HG03108 (cell line): Measurements from ENCODE around the gene MLPH.

Experiments
- ATAC-seq: cut with Tn5 transposase; IDR thresholded peaks from one replicate; pipeline ENCODE4 v1.9.1; 2021; ENCODE audit warnings: moderate library complexity; ENCODE audit not compliant: unreplicated experiment

The MLPH gene, protein sequence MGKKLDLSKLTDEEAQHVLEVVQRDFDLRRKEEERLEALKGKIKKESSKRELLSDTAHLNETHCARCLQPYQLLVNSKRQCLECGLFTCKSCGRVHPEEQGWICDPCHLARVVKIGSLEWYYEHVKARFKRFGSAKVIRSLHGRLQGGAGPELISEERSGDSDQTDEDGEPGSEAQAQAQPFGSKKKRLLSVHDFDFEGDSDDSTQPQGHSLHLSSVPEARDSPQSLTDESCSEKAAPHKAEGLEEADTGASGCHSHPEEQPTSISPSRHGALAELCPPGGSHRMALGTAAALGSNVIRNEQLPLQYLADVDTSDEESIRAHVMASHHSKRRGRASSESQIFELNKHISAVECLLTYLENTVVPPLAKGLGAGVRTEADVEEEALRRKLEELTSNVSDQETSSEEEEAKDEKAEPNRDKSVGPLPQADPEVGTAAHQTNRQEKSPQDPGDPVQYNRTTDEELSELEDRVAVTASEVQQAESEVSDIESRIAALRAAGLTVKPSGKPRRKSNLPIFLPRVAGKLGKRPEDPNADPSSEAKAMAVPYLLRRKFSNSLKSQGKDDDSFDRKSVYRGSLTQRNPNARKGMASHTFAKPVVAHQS

DNA sequence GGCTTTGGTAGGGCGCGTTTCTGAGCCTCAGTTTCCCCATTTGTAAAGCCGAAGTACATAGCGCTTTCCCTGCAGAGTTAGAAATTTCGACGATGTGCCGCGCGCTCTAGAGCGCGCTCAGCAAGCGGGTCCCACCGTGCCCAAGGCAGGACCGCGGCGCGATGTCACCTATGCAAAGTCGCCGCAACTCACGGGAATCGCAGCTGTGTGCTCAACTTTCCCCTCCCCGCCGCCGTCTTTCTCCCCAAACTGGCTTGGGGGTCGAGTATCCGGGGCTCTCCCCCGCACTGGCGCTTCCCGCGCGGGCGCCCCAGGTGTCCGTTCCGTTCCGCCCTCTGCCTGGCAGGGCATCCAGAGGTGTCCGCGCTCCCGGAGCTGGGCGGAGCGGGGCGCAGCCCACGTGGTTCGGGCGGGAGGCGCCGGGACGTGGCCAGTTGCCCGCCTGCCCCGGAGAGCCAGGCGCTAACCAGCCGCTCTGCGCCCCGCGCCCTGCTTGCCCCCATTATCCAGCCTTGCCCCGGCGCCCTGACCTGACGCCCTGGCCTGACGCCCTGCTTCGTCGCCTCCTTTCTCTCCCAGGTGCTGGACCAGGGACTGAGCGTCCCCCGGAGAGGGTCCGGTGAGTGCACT, at the start of gene MLPH:
Gene MLPH (plus strand): TSS at position 433 of the 630 bp plus-strand sequence. CDS start 6,176 bp downstream, outside the sequence.
- no peak for ATAC-seq

DNA sequence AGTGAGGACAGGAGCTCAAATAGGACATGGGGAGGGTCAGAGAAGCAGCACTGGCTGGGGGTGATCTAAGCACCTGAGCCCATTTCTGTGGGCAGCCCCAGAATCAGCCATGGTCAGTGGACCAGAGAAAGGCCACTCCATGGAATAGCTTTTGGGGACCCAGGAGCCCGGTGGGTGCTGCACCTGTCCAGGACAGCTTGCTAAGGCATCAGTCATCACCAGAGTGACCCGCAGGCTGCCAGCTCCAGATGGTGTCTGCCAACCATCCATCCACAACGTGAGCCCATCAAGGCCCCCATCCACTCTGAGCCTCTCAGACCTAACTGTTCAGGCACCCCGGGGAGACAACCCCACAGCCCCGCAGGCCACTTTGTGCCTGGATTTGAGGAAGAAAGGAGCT, 49.5 kb upstream of the MLPH start:
- no peak for ATAC-seq

DNA sequence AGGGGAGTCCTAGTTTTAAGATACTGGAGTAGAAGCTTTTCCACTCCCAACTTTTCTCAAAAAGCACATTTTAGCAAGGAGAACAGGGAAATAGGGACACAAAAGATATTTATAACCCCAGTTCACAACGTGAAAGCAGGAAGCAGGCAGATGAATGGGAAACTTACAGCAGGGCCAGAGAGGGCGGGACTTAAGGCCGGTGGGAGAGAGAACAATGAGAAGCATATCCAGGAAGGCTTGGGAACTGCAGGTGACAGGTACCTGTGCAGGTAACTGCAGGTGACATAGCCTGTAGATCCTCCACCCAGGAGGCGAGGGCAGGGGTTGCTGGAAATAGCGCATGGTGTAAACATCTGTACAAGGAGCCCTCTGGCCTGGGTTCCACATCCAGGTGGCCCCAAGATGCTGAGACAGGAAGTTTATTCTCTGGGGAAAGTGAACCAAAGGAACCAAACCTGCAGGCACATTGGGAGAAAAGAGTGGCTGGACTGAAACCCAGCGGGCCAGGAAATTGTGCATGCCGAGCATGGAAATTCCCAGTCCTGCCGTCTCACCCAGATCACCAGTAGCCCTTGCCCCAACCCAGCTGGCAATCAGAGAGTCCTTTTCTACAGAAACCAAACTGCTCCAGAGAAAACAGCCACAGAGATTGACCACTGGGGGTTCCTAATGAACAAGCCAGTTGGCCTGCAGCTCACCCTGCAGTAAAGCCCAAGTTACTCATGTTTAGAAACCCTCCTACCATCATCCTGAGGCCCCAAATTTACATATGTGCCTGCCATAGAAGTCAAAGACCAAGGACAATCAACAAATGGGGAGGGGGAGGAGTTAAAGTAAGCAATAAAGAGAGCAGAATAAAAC, 48.7 kb upstream of the MLPH start:
- ATAC-seq = no peak

DNA sequence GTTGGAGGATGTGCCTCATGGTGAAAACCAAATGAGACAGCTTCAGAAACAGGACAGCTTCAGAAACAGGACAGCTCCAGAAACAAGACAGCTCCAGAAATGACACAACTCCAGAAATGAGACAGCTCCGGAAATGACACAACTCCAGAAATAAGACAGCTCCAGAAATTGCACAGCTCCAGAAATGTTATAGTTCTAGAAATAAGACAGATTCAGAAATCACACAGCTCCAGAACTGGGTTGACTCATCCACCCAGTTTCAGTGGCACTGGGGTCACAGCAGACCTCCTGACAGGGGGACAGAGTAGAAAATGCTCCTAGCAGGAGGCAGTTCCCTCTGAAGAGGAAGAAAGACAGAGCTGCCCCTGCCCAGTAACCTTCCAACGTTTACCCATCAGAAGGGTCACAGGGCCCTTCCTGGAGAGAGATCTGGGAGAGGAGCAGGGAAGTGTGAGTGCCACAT, 46.2 kb upstream of the MLPH start:
- no peak for ATAC-seq

DNA sequence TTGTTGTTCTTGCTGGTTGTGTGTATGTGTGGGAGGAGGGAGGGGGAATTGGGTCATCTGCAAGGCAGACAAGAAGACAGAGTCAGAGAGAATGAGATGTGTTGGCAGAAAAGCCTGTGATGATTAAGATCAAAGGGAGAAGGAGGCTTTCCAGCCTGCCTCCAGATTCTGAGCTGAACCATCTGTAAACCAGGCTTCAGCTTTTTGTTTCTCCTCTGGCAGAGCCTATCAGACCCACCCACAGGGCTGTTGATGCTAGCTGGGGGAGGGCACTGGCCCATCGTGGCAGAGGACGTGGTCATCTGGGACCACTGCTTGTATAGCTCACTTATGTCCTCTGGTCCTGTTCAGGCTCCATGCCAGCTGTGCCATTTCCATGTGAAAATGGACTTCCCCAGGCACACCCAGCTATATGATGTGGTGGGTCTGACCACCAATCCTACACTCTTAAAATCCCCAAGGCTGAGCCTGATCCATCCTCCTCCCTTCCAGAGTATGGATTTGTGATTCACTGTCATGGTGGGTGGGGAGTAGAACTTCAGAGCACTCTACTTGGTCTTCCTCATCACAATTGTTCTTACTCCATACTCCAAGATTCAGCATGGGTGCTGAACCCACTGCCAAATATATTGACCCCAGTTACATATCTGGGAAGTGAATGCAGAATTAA, 45.3 kb upstream of the MLPH start:
- no peak for ATAC-seq

DNA sequence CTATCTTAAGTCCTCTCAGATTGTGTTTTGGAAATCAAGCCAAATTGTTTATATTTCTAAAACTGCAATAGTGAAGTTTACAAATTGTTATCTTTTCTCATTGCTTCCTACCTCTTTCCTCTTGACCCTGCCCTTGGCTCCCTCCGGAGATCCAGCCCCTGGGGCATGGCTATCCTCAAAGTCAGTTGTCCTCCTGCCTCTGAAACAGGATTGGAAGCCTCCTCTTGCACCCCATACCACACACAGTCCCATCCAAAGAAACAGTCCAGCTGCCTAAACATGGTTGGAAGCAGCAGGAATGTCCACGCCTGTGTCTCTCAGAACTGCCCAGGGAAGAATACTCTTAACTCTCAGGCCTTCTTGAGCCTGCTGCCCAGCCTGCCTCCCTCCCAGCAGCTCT, 43.0 kb upstream of the MLPH start:
- no peak for ATAC-seq

DNA sequence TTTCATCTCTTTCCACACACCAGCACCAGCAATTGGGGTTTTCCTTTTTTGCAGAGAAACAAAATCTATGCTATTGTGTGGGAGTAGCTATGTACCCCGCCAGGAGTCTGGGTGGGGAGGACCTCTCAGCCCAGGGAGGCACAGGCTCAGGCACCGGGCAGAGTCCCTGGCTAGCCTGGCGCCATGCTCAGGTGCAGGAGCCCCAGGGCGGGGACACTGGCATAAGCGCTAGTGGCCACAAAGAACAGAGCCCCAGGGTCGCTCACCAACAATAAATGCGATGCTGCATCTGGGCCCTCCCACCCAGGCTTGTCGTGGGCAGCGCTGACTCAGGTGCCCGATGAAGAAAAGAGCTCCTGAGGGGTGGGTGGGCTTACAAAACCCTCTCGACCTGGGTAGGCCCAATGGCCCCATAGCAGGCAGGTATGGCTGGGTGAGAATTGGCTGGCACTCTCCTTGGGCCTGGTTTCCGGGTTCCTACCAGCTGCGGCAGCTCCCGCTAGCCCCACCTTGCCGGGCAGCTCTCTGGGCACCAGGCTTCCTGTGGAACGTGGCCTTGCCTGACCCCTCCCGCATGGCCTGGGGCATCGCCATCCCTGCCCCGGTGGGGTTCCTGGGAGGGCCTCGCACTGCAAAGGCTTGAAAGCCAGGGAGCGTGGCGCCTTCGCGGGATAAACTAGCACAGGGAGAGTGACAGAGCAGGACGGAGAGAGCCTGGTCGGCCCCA, 41.3 kb upstream of the MLPH start:
- ATAC-seq = no peak

DNA sequence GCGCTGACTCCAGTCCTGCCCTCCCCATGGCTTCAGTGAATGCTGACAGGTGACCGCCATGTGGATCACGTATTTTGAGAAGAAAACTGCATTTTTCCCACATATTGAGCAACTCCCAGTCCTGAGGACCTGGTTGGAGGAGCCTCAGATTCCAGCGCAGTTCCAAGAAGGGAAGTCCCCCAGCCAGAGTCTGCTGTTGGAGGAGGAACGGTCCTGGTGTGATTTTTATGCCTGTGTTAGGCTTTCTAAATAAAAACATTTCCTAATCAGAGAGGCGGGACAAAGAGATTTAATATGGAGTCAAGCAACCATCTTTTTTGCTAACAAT, 40.7 kb upstream of the MLPH start:
- ATAC-seq = no peak

DNA sequence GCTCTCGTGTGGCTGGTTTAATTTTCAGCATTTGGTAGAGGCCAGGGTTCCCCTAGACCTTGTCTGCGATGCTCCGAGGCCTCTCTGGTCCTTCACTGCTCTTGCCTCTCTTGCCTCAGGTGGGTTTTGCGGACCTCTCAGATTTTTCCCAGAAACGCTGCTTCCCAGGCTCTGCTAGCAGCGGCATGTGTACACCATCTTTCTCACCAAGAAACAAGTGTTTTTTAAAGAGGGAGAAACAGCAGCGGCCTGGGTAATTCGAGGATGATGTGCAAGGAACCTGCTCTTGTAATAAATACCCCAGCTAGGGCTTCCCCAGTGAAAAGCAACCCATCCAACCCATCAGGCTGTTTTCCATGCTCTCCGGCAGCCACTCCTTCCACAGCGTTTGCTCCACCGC, 39.6 kb upstream of the MLPH start:
- no peak for ATAC-seq

DNA sequence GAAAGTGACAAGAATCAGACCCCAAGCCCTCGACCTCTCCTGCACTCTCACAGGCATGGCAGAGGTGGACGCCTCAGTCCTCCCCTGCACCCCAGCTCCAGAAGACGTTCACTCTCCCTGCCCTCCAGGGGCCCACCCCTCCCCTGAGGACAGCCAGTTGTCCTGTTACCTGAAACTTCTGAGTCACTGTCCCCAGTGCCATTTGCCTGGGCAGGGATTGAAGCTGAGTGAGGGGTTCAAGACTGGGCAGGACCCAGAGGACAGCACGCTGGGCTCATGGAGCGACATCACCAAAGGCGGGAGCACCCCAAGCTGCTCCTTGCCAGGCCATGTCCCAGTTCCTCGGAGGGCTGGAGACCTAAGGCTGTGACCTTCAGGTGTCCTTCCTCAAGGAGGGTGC, 38.9 kb upstream of the MLPH start:
- ATAC-seq = no peak

DNA sequence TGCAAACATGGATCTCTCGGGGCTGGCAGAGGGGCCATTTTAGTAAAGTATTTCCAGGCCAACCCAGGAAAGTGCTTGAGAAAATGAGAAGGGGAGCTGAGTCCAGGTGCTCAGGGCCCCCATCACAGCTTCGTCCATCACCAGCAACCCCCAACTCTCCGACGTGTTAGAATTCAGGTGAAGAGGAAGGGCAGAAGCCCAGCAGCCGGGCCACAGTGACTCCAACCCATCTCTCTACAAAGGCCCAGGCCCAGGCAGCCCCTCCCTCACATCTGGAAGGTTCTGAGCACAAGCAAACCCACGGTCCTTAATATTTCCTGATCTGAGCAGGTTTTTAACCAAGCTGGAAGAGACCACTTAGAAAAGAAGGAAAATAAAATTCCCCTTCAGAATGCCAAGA, 38.4 kb upstream of the MLPH start:
- no peak for ATAC-seq

DNA sequence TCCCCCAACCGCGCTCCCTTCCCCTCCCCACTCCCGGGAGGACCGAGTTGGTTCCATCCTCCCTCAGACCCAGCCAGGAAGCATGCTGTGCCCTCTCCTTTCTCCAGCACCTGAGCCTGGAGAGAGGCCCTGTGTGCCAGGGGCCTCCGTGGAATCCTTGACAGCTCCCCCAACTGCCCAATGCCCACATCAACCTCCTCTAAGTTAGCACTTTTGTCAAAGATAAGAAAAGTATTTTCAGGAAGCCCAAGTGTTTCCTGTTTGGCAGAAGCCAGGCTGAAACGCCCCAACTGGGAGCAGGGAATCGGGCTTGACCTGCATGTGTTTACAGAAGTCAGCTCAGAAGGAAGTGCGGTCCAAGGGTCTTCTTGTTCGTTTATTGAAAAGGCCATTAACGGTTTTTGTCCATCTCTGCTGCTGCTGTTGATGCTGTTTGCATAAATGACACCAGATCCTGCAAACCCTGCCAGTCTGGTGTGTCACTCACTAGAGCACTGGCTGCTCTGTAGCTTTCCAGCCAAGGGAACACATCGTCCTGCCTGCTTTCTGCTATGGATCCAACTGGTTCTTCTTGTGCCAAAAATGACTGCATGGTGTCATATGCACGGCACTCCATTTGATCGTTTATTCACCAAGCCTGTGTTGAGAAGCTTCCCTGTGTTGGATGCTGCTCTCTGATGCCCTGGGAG, 37.7 kb upstream of the MLPH start:
- ATAC-seq = no peak

DNA sequence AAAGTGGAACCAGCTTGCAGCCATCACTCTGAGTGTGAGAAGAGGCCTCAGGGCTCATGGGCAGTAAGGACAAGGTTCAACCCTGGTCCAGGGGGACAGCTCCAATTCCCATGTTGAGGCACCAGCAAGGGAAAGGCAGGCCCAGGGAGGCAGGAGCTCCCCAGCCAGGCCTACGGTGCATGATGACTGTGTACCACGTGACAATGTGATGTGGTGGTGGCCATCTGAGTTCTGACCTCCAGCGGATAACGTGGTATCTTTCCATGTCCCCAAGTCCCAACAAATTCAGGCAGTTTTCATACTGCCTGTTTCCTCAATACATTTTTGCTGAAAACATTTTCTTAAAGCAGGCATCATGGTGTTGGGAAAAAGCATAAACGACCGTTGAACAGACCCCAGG, 36.9 kb upstream of the MLPH start:
- no peak for ATAC-seq

DNA sequence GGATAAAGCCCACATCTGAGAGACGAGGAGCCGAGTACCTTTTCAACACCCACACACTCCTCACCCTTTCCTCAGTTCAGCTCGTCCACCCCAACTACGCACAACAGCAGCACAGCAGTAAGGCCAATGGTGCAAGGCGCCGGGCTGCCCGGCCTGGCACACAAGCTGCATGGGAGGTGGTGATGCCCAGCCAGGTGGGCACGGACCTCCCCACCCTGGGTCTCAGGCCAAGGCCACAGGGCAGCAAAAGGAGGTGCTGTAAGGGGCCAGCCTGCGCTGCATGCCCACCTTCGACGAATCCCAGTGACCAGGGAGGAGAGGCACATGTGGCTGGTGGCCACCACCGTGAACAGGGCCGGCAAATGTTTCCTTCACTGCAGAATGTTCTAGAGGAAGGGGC, 36.5 kb upstream of the MLPH start:
- no peak for ATAC-seq

DNA sequence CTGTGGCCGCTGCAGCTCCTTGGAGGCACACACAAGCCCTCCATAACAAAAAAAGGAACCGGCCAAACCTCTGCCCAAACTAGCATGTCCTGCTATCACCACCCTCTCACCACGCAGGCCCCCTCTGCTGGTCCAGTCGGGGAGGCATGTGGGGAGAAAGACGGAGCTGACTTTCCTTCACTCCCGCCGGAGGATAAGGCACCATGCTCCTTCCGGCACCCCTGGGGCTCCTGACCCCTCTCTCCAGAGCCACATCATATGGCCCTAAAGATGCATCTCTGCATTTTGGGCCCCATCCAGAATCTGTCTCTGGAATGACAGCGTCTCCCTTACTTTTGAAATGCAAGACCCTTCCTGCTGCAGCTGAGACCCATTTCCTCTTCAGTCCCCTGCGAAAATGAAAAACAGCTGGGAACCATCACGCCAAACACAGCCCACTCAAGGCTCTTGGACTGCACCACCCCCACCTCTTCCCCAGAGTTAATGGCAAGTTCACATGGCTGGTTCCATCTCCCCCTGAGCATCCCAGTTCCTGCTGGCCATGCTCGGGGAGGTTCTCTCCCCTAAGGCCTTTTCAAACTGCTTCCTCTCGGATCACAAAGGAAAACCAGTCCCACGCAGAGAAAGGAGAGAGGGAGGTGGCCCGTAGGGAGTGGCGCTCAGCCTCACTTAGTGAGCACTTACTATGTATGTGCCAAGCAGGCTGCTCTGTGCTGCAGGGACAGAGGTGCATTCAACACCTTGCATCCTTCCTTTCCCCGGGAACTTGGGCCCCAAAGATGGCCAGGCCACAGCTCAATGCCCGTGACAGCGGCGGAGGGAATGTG, 35.2 kb upstream of the MLPH start:
- no peak for ATAC-seq

DNA sequence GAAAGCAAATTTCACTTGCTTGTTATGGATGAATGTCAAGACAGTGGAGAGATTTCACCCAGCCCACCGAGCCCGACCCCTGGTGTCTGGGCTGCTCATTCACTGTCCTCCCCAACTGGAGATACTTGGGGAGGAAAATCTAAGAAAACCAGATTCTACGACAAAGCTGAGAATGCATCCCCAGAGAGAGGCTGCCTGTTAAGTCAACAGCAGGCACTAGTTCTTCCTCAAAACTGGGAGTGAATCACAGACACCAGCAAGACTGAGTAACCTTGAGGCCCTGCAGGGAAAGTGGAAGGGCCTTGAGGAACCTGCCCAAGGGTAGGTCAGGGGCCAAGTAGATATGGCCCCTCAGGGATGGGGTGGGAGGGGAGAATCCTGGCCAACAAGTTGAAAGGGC, 34.2 kb upstream of the MLPH start:
- no peak for ATAC-seq

DNA sequence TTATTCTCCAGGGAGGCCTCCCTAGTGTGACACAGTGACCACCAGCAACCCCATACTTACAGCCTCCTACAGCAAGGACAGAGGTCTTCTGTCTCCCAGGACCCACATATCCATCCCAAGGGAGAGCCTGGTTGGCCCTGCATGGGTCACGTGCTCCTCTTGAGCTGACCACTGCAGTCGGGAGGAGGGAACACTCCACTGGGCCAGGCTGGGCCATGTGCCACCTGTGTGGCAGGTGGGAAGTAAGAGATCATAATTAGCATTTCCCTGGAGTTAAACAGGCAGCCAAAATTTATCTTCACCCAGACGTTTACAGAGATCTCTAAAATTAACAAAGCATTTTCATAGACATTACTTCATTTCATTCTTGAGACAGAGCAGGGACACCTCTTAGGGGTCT, 33.4 kb upstream of the MLPH start:
- ATAC-seq = no peak

DNA sequence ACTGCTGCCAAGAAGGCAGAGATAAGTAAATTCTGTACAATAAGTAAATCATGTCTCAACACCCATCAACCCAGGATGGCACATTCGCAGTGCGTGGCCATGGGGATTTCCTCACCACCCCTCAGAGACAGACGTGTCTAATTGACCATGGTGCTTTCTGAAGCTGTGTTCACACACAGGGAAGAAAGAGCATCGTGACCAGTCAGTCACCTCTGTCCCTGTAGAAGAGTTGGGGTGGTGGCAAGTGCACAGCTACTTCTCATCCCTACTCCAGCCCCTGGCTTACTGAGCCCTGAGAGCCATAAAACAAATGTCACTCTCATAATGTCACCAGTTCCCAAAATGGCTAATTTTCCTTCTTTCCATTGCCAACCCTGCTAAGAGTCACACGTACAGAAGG, 31.3 kb upstream of the MLPH start:
- no peak for ATAC-seq
